Keratinocyte (primary cell): Measurements from ENCODE around the gene CS. TPM values are rescaled to one million over a fixed set of nuclear protein-coding genes. Genes with fewer than 3 reads are reported as not detected.

Source experiments
- DNase-seq: peaks from one replicate; pipeline ENCODE4 v3.0.0-alpha.2; 2011; ENCODE audit warnings: low read depth, missing footprints, low spot score
- FAIRE-seq: peaks from 2 replicates; lab custom pipeline; 2011; peaks lifted over from hg19 to GRCh38; lab: Jason Lieb, UNC
- H2AFZ ChIP-seq: 2 replicates; pipeline ENCODE4 v1.6.0; 2012; ENCODE audit warnings: low read length, control low read depth, inconsistent platforms; ENCODE audit not compliant: control insufficient read depth
- H3K27ac ChIP-seq: 2 replicates; pipeline ENCODE4 v1.5.1; 2011; ENCODE audit warnings: low read length; ENCODE audit not compliant: control insufficient read depth, insufficient read depth
- H3K27me3 ChIP-seq: 3 replicates; pipeline ENCODE4 v1.6.0; 2011; ENCODE audit warnings: low read length; ENCODE audit not compliant: control insufficient read depth, insufficient read depth; ENCODE audit errors: extremely low read depth
- H3K36me3 ChIP-seq, 2 experiments: 2 replicates in 1 of 2; 3 replicates in 1 of 2; pipeline ENCODE4 v1.5.1; 2011; ENCODE audit warnings: low read length in 2 of 2, mild to moderate bottlenecking in 1 of 2; ENCODE audit not compliant: control insufficient read depth in 2 of 2, insufficient read depth in 2 of 2; ENCODE audit errors: extremely low read depth in 1 of 2
- H3K4me1 ChIP-seq: 3 replicates; pipeline ENCODE4 v1.5.1; 2011; ENCODE audit warnings: low read length; ENCODE audit not compliant: control insufficient read depth, insufficient read depth; ENCODE audit errors: extremely low read depth
- H3K4me2 ChIP-seq: 3 replicates; pipeline ENCODE4 v1.6.0; 2011; ENCODE audit warnings: low read depth, low read length; ENCODE audit not compliant: control insufficient read depth, insufficient read depth; ENCODE audit errors: extremely low read depth
- H3K4me3 ChIP-seq, 3 experiments: fragments of 200-600 bp in 1 of 3; sonication (generic) in 1 of 3; 2 replicates in 2 of 3; 3 replicates in 1 of 3; pipeline ENCODE4 v1.5.1; 2011 to 2016; ENCODE audit warnings: low read length in 3 of 3, mild to moderate bottlenecking in 3 of 3, control low read depth in 2 of 3, inconsistent platforms in 1 of 3, low read depth in 1 of 3, mixed read lengths in 1 of 3, mixed run types in 1 of 3, moderate library complexity in 1 of 3; ENCODE audit not compliant: control insufficient read depth in 2 of 3, insufficient read depth in 2 of 3; ENCODE audit errors: extremely low read depth in 1 of 3
- H3K79me2 ChIP-seq: 2 replicates; pipeline ENCODE4 v1.6.0; 2012; ENCODE audit warnings: low read length; ENCODE audit not compliant: control insufficient read depth, insufficient read depth
- H3K9ac ChIP-seq: 3 replicates; pipeline ENCODE4 v1.6.0; 2011; ENCODE audit warnings: low read length; ENCODE audit not compliant: control insufficient read depth, insufficient read depth; ENCODE audit errors: extremely low read depth
- H3K9me1 ChIP-seq: 3 replicates; pipeline ENCODE4 v1.6.0; 2011; ENCODE audit warnings: low read length; ENCODE audit not compliant: control insufficient read depth, insufficient read depth; ENCODE audit errors: extremely low read depth
- H3K9me3 ChIP-seq: 2 replicates; pipeline ENCODE4 v1.5.1; 2012; ENCODE audit warnings: low read depth, low read length; ENCODE audit not compliant: control insufficient read depth
- H4K20me1 ChIP-seq: 3 replicates; pipeline ENCODE4 v1.6.0; 2011; ENCODE audit warnings: low read length; ENCODE audit not compliant: control insufficient read depth, insufficient read depth; ENCODE audit errors: extremely low read depth
- EZH2 ChIP-seq: IDR thresholded peaks from one replicate; pipeline ENCODE4 v1.6.1; 2012; ENCODE audit warnings: inconsistent platforms, mild to moderate bottlenecking, low read length, moderate library complexity
- dilution Hi-C: fragments of 300-500 bp; cut with MboI; formaldehyde crosslinking; loops from one replicate; pipeline ENCODE4 v1.7.0; 2020; ENCODE audit warnings: low sequenced_read_pairs; ENCODE audit not compliant: extremely low pct_ligation_motif_present
- polyA plus RNA-seq, 5 experiments: library from polyadenylated mRNA; depleted of rRNA in 3 of 5; stranded (reverse) in 3 of 5; stranded (forward) in 1 of 5; unstranded in 1 of 5; fragments of >200 nt; gene quantifications; 1 replicate in 1 of 5; 2 replicates in 3 of 5; 3 replicates in 1 of 5; pipeline versions ENCODE4 v1.2.1 to v1.2.3, GENCODE V29; 2011 to 2012; ENCODE audit warnings: missing spikeins in 2 of 5, low read depth in 1 of 5, low replicate concordance in 1 of 5
- TF ChIP-seq, protein P1 (sequence below), 3 experiments: IDR thresholded peaks in 1 of 3; conservative IDR thresholded peaks in 1 of 3; optimal IDR thresholded peaks in 1 of 3; 2 replicates in 2 of 3; 3 replicates in 1 of 3; pipeline versions ENCODE3 to v1.5.1; 2011; ENCODE audit warnings: low read length in 3 of 3, mild to moderate bottlenecking in 3 of 3, moderate library complexity in 2 of 3, control low read depth in 1 of 3, inconsistent platforms in 1 of 3; ENCODE audit not compliant: insufficient read depth in 2 of 3; ENCODE audit errors: extremely low read depth in 1 of 3

CS gene
- polyA plus RNA-seq, 1 donor (not counting 4 experiments of a cell fraction or from before 2014, with no cell fraction given) = 105 TPM

DNA sequence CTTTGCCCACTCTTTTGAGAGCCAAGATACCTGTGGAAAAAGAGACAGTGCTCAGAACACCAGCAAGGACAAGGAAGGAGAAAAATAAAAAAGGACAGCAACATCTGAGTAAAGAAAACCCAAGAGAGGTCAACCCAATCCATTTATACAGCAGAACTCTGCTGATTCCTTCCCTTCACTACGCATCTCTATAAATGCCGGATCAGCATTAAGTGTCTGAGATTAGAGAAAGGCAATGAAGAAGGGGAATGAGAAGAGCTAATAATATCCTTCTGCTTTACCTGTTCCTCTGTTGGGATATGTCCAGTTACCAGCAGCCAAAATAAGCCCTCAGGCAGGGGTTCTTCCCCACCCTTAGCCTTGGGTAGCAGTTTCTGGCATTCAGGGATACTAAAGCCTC lies 17.6 kb downstream of the CS start:
- dilution Hi-C loops = no loop called here
- peaks cover 29 to 42% of the 10 kb centered on the region in 2 experiments for H3K36me3 ChIP-seq

DNA sequence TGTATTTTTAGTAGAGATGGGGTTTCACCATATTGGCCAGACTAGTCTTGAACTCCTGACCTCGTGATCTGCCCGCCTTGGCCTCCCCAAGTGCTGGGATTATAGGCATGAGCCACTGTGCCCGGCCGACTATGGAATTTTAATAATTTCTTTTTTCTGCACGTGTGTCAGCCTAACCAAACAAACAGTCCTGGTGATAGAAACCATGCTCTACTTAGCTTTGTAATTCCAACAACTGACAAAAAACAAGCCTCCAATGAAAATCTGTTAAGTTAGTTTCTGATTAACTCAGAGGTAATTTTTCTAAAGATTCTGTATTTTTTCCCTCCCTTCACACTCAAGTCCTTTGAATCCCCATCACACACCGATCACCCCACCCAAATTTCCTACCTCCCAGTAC lies 18.1 kb downstream of the CS start:
- TF ChIP-seq, protein P1, sequence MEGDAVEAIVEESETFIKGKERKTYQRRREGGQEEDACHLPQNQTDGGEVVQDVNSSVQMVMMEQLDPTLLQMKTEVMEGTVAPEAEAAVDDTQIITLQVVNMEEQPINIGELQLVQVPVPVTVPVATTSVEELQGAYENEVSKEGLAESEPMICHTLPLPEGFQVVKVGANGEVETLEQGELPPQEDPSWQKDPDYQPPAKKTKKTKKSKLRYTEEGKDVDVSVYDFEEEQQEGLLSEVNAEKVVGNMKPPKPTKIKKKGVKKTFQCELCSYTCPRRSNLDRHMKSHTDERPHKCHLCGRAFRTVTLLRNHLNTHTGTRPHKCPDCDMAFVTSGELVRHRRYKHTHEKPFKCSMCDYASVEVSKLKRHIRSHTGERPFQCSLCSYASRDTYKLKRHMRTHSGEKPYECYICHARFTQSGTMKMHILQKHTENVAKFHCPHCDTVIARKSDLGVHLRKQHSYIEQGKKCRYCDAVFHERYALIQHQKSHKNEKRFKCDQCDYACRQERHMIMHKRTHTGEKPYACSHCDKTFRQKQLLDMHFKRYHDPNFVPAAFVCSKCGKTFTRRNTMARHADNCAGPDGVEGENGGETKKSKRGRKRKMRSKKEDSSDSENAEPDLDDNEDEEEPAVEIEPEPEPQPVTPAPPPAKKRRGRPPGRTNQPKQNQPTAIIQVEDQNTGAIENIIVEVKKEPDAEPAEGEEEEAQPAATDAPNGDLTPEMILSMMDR (optimal IDR thresholded peaks at IDR 0.05 in 1 of 3, IDR thresholded peaks at IDR 0.05 in 1 of 3, conservative IDR thresholded peaks at IDR 0.05 in 1 of 3; ENCODE audit: extremely low read depth in 1 of 3, insufficient read depth in 2 of 3, low read length in 3 of 3) = no peak
- no peak for TF ChIP-seq EZH2
- dilution Hi-C loops = no loop called here

More for the DNA sequence above, 17.6 kb downstream of the CS start:
- Histone ChIP-seq H3K4me2 (no peak overlapping the region), H3K27me3 (no peaks in the 10 kb centered on the region), H3K79me2 (peaks cover 3% of the 10 kb centered on the region), H3K9me3 (no peaks in the 10 kb centered on the region), H3K27ac (no peak overlapping the region), H3K9me1 (no peaks in the 10 kb centered on the region), H3K9ac (no peak overlapping the region), H3K4me3 (no peak overlapping the region), H3K4me1 (no peaks in the 10 kb centered on the region), H2AFZ (no peak overlapping the region), H4K20me1 (no peaks in the 10 kb centered on the region)
- no peak for FAIRE-seq
- no peak for DNase-seq
- TF ChIP-seq, protein P1 (optimal IDR thresholded peaks at IDR 0.05 in 1 of 3, IDR thresholded peaks at IDR 0.05 in 1 of 3, conservative IDR thresholded peaks at IDR 0.05 in 1 of 3; ENCODE audit: extremely low read depth in 1 of 3, insufficient read depth in 2 of 3, low read length in 3 of 3) = no peak
- TF ChIP-seq EZH2 = no peak

More for the DNA sequence above, 18.1 kb downstream of the CS start:
- no peak for DNase-seq
- peaks cover 3% of the 10 kb centered on the region for H3K79me2 ChIP-seq
- no peak overlapping the region for H3K4me2 ChIP-seq
- H2AFZ ChIP-seq = no peak overlapping the region
- H3K36me3 ChIP-seq = peaks cover 29 to 45% of the 10 kb centered on the region in 2 experiments
- H3K27me3 ChIP-seq = no peaks in the 10 kb centered on the region
- H3K4me1 ChIP-seq = no peaks in the 10 kb centered on the region
- H3K9me3 ChIP-seq = no peaks in the 10 kb centered on the region
- no peak overlapping the region for H3K9ac ChIP-seq
- H3K9me1 ChIP-seq = no peaks in the 10 kb centered on the region
- FAIRE-seq = no peak
- no peak overlapping the region for H3K27ac ChIP-seq
- H4K20me1 ChIP-seq = no peaks in the 10 kb centered on the region
- no peak overlapping the region for H3K4me3 ChIP-seq
